MM.1S (cell line): ENCODE results near the gene KIAA0825.

Experiments used
- EZH2 ChIP-seq: fragments of 300-600 bp; sonication (generic); optimal IDR thresholded peaks from 2 replicates; pipeline ENCODE3; 2017; ENCODE audit warnings: low read depth, mild to moderate bottlenecking, antibody characterized with exemption, low read length, mixed read lengths
- TF ChIP-seq, protein P1 (sequence below): fragments of 300-600 bp; sonication (generic); IDR thresholded peaks from 2 replicates; pipeline ENCODE4 v1.5.1; 2016; ENCODE audit warnings: antibody characterized with exemption, low read length, mixed read lengths

GRCh38 chr5:94310833-94311232 is 307.6 kb downstream of the KIAA0825 start:
- TF ChIP-seq, protein P1, sequence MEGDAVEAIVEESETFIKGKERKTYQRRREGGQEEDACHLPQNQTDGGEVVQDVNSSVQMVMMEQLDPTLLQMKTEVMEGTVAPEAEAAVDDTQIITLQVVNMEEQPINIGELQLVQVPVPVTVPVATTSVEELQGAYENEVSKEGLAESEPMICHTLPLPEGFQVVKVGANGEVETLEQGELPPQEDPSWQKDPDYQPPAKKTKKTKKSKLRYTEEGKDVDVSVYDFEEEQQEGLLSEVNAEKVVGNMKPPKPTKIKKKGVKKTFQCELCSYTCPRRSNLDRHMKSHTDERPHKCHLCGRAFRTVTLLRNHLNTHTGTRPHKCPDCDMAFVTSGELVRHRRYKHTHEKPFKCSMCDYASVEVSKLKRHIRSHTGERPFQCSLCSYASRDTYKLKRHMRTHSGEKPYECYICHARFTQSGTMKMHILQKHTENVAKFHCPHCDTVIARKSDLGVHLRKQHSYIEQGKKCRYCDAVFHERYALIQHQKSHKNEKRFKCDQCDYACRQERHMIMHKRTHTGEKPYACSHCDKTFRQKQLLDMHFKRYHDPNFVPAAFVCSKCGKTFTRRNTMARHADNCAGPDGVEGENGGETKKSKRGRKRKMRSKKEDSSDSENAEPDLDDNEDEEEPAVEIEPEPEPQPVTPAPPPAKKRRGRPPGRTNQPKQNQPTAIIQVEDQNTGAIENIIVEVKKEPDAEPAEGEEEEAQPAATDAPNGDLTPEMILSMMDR, result no peak
- no peak for TF ChIP-seq EZH2
